ENCODE data around the gene IZUMO4.
"Not testable (repeated sequence)": the region's sequence is repeated elsewhere in the genome, so short reads cannot be mapped to it uniquely, and the experiment has no call there.

The IZUMO4 gene

GRCh38 chr19:2110822-2111221 lies 14.1 kb downstream of the IZUMO4 start:
- DNase-seq: no peak

GRCh38 chr19:2111425-2111824 lies 14.7 kb downstream of the IZUMO4 start:
- DNase-seq: no peak

- no peak for DNase-seq
Observed at GRCh38 chr19:2111886-2112285, 15.2 kb downstream of the IZUMO4 start.

GRCh38 chr19:2112516-2113320 lies 16.0 kb downstream of the IZUMO4 start:
- DNase-seq: no peak

DNA sequence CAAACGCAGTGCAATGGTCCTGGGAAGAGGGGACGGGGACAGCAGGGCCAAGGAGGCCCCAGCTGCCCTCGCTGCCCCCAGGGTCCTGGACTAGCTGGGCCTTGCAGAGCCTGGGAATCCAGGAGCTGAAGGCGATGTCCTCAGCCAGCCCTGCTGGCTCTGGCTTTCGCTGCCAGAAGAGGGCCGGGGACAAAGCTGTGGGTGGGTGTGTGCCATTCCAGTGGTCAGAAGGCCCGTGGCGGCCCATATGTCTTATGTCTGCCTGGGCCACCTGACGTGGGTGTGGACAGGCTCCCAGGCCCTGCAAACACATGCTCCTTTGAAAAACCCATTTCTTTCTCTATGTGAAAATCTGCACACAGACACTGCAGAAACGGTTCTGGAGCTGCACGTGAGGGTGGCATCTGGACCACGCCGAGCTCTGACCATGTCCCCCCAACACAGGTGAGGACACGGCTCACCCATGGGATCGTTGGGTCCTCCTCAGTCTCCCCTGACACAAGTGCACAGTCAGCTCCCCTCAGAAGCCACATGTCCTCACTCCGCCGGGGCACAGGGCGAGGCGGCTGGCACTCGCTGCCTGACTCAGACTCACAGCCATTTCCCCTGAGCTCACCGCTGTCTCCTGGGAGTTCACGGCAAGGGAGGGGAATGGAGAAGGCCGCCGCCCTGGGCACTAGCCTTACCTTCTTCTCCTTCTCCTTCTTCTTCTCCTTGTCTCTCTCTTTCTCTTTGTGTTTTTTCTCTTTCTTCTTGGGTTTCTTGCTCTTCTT lies 16.9 kb downstream of the IZUMO4 start:
- DNase-seq: no peak

GRCh38 chr19:2114218-2114617 lies 17.5 kb downstream of the IZUMO4 start:
- no peak for DNase-seq

- no peak for DNase-seq
Observed at GRCh38 chr19:2114821-2115220, 18.1 kb downstream of the IZUMO4 start.

GRCh38 chr19:2115324-2115723 lies 18.6 kb downstream of the IZUMO4 start:
- no peak for DNase-seq

- DNase-seq: no peak
Observed at GRCh38 chr19:2115911-2116426, 19.3 kb downstream of the IZUMO4 start.

GRCh38 chr19:2116507-2116906 lies 19.8 kb downstream of the IZUMO4 start:
- no peak for DNase-seq

GRCh38 chr19:2117215-2117960 lies 20.7 kb downstream of the IZUMO4 start:
- DNase-seq: no peak

DNA sequence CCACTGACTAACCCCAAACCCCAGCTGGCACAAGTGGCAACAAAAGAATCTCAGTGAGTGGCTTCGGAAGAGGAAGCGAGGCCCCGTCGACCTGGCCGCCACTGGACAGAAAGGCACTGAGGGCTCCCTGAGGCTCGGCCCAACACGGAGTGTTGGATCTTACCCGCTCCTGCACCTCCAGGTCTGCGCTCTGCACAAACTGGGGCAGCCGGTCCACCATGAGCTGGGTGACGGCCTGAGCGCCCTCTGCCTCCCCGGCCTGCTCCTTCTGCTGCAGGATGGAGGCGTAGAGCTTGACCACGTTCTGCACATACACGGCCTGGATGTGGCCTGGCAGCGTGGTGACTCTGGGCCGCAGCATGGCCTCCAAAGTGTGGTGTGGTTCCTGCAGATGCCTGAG lies 21.7 kb downstream of the IZUMO4 start:
- no peak for DNase-seq

DNA sequence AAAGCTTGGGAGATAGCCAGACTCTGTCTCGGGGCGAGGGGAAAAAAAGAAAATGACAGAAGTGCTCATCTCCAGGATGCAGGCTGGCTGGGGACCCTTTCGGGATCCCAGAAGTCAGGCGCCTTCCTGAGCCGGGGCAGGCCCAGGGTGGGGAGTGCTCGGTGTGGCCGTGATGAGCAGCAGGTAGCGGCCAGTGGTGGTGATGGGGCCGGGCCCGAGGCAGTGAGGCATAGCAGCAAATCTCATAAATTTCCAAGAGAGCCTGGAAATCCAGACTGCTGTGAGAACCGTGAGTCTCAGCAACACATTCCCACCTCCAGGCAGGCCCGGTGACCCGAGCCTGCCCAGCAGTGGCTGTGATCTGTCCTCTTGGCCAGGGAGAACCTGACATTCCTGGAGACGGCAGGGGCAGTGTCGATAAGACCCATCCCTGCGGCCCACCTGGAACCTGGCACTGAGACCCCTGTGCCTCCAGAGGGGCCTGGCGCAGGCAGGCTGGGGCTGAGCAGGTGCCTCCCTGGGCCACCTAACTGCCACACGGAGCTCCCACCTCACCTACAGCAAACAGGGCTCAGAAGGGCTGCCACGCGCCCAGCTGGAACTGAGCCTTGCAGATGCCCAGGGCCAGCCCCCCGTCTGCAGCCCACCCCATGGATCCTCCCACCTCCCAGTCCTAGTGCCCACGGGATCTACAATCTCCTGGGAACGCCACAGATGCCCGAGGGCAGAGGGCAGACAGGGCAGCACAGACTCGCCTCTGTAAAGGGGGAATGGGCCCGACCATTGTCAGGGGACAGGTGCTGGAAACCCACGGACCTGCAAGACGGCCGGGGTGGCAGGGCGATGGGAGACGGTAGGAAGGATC lies 23.4 kb downstream of the IZUMO4 start:
- DNase-seq: no peak

- DNase-seq: no peak
Observed at GRCh38 chr19:2120821-2121220, 24.1 kb downstream of the IZUMO4 start.

DNA sequence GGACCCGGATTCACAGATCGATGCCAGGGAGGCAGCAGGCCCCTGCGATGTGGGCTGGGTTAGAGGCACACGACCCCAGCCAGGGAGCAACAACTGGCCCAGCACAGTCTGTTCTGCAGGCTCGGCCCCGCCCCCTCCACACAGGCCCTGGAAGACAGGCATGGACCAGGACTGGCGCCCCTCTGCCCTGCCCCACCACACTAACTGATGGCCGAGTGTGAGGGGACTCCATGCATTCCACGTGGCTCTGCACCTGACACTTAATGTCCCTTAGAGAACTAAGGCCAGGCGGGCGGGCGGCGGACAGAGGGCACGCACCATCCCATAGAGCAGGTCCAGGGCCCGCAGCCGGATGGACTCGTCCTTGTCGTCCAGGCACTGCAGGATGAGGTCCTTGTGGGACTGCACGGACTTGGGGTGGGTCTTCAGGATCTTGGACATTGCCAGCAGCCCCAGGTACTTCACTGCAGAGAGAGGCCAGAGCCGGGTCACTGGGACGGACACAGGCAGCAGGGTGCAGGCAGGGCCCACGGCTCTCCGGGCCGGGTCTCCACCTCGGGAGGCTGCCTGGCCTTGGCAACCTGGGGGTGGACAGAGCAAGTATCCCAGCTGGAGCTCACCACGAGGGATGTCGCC lies 24.8 kb downstream of the IZUMO4 start:
- no peak for DNase-seq

DNA sequence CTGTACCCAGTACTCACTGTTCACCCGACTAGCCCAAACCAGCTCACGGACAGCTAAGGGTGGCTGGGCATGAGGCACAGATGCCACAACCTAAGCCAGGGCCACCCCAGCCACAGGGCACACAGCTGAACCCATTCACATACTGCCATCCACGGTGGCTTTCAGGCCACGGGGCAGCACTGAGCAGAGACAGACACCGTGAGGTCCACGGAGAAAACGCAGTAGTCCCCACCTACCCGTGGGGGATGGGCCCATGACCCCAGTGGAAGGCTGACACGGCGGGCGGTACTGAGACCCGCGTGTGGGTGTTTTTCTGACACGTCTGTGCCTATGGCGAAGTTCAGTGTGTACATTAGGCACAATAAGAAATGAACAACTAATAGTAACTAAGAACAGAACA lies 25.5 kb downstream of the IZUMO4 start:
- DNase-seq: no peak

- DNase-seq: no peak
Observed at GRCh38 chr19:2122982-2123381, 26.3 kb downstream of the IZUMO4 start.

- no peak for DNase-seq
Observed at GRCh38 chr19:2123682-2124387, 27.1 kb downstream of the IZUMO4 start.

- DNase-seq: no peak
Observed at GRCh38 chr19:2126879-2127518, 30.3 kb downstream of the IZUMO4 start.

GRCh38 chr19:2127758-2128157 lies 31.0 kb downstream of the IZUMO4 start:
- no peak for DNase-seq

- not testable (repeated sequence) for DNase-seq
Observed at GRCh38 chr19:2128252-2128651, 31.5 kb downstream of the IZUMO4 start.

All from effector CD8-positive, alpha-beta T cell (primary cell).